ENCODE measurements around the gene LCNL1. TPM values are rescaled to one million over a fixed set of nuclear protein-coding genes. Genes with fewer than 3 reads are reported as not detected.

Gene LCNL1
- total RNA-seq: not detected in 2 replicates

DNA sequence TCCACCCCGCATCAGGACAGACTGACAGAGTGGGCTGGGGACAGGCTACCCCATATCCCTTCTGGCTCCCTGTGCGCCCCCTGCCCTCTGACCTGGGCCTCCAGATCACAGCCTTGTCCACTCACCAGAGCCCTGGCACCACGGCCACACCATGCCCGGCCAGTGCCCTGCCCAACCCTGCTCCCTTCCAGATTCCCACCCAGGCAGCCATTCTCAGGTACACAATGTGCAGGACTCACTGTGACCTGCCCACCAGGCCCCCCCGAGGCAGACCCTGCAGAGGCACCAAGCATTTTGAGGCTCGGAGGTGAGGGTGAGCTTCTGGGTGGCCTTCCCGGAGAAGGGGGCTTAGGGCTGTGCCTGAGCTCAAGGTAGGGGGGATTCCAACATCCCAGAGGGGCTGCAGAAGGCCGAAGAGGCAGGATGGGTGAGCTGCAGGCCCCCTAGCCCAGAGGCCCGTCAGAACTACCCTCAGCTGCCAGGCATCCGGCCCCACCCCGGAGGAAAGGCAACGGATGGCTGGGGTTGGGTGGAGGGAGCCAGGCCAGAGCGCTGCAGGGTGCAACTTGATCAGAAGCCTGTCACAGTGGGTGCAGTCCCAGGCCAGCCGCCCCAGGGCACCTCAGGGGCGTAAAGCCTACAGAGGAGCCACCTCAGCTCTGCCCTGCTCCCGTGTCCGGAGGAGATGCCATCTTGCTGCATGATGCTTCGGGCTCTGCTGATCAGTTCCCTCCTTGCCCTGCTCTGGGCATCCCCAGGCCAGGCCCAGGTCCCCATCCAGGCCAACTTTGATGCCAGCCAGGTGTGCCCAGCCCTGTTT lies at the start of gene LCNL1:
Gene LCNL1, plus strand, starts transcription at position 762 of the 820 bp plus-strand sequence. CDS start 594 bp downstream, outside the sequence.
- no peak for DNase-seq (ENCODE audit: low spot score)
- no peaks in the 10 kb centered on the region for H3K36me3 Mint-ChIP-seq (ENCODE audit: low read depth)
- intact Hi-C loops (cut with micrococcal nuclease): no loop called here
- no peak within 1 kb of the TSS for H3K27ac Mint-ChIP-seq
- H3K27me3 Mint-ChIP-seq (ENCODE audit: low read depth): peaks cover 15% of the 10 kb centered on the region
- no peaks in the 10 kb centered on the region for H3K4me1 Mint-ChIP-seq (ENCODE audit: low read depth)
- H3K4me3 Mint-ChIP-seq (ENCODE audit: low read depth): no peak within 1 kb of the TSS
- H3K9me3 Mint-ChIP-seq: no peaks in the 10 kb centered on the region

DNA sequence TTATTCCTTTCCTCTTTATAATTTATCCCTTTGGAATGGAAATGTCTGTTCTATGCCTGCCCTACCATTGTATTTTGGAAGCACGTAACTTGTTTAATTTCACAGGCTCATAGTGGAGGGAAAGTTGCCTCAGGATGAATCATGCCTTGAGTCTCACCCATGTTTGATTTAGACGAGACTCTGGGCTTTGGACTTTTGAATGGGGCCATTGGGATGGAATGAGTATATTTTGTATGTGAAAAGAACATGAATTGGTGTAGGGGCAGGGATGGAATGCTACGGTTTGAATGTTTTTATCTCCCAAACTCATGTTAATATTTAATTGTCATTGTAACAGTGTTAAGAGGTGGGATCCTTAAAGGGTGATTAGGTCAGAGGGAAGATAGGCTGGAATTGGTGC lies 48.5 kb upstream of the LCNL1 start:
- intact Hi-C loops (cut with micrococcal nuclease): no loop called here
- no peak overlapping the region for H3K4me3 Mint-ChIP-seq (ENCODE audit: low read depth)
- peaks cover 68% of the 10 kb centered on the region for H3K36me3 Mint-ChIP-seq (ENCODE audit: low read depth)
- H3K4me1 Mint-ChIP-seq (ENCODE audit: low read depth): peaks cover 12% of the 10 kb centered on the region
- no peaks in the 10 kb centered on the region for H3K27me3 Mint-ChIP-seq (ENCODE audit: low read depth)
- H3K9me3 Mint-ChIP-seq: no peaks in the 10 kb centered on the region
- DNase-seq (ENCODE audit: low spot score): no peak
- H3K27ac Mint-ChIP-seq: no peak overlapping the region

GRCh38 chr9:136935651-136936050 lies 47.1 kb upstream of the LCNL1 start:
- no peak overlapping the region for H3K27ac Mint-ChIP-seq
- H3K36me3 Mint-ChIP-seq (ENCODE audit: low read depth): peaks cover 64% of the 10 kb centered on the region
- H3K4me3 Mint-ChIP-seq (ENCODE audit: low read depth): no peak overlapping the region
- no peaks in the 10 kb centered on the region for H3K27me3 Mint-ChIP-seq (ENCODE audit: low read depth)
- H3K9me3 Mint-ChIP-seq: no peaks in the 10 kb centered on the region
- no peak for DNase-seq (ENCODE audit: low spot score)
- H3K4me1 Mint-ChIP-seq (ENCODE audit: low read depth): peaks cover 12% of the 10 kb centered on the region
- intact Hi-C loops (cut with micrococcal nuclease): no loop called here

DNA sequence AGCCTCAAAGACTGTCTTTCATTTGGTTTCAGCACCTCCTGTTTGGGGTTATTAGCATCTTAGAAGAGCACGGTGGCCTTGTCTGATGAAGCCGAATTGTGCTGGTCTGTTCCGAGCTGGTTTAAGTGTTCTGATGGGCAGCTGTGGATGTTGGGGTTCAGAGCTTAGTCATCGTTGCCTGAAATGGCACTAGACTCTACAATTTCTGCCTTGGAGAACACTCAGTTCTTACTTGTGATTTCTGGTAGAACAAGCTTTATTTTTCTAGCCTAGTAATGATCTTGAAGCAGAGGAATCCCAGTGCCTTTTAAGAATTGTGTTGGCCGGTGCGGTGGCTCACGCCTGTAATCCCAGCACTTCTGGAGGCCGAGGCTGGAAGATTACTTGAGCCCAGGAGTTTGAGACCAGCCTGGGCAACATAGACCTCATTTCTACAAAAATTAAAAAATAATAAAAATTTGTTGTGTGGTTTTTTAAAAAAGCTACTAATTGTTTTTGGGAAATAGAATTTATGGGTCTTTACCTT lies 46.1 kb upstream of the LCNL1 start:
- Mint-ChIP-seq H3K4me3 (ENCODE audit: low read depth) (no peak overlapping the region), H3K27me3 (ENCODE audit: low read depth) (no peaks in the 10 kb centered on the region), H3K27ac (peak overlapping the region; percentile 33), H3K4me1 (ENCODE audit: low read depth) (peaks cover 11% of the 10 kb centered on the region), H3K36me3 (ENCODE audit: low read depth) (peaks cover 63% of the 10 kb centered on the region), H3K9me3 (no peaks in the 10 kb centered on the region)
- intact Hi-C loops (cut with micrococcal nuclease): no loop called here
- DNase-seq (ENCODE audit: low spot score): no peak

GRCh38 chr9:136937186-136938001 lies 45.4 kb upstream of the LCNL1 start:
- Mint-ChIP-seq H3K4me1 (ENCODE audit: low read depth) (peaks cover 6% of the 10 kb centered on the region), H3K36me3 (ENCODE audit: low read depth) (peaks cover 63% of the 10 kb centered on the region), H3K27me3 (ENCODE audit: low read depth) (no peaks in the 10 kb centered on the region), H3K9me3 (no peaks in the 10 kb centered on the region), H3K27ac (no peak overlapping the region), H3K4me3 (ENCODE audit: low read depth) (no peak overlapping the region)
- no peak for DNase-seq (ENCODE audit: low spot score)
- intact Hi-C loops (cut with micrococcal nuclease): no loop called here

DNA sequence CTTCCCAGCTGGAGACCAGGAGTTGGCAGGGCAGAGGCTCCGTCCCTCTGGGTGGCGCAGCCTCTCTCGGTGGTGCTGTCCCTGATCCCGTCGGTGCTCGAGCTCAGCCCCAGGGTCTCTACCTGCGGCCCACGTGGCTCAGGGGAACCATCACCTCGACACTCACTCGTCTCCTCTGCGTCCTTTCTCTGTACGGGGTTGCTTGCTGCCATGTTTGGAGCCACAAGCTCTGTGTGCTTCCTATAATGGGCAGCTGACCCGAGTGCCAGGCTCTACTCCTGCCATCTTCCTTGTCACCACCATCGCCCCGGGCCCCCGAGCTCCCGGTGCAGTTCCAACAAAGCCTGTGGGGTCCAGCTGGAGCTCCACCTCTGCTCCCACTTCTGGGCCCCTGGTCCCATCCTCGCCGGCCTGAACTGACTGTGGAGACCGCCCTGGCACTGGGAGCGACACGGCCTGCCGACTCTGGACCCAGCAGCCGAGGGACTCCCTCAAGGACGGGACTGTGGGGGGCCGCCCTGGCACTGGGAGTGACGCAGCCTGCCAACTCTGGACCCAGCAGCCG lies 43.3 kb upstream of the LCNL1 start:
- intact Hi-C loops (cut with micrococcal nuclease): no loop called here
- no peak overlapping the region for H3K4me3 Mint-ChIP-seq (ENCODE audit: low read depth)
- no peaks in the 10 kb centered on the region for H3K9me3 Mint-ChIP-seq
- no peak overlapping the region for H3K27ac Mint-ChIP-seq
- H3K27me3 Mint-ChIP-seq (ENCODE audit: low read depth): no peaks in the 10 kb centered on the region
- peaks cover 3% of the 10 kb centered on the region for H3K4me1 Mint-ChIP-seq (ENCODE audit: low read depth)
- no peak for DNase-seq (ENCODE audit: low spot score)
- H3K36me3 Mint-ChIP-seq (ENCODE audit: low read depth): peaks cover 53% of the 10 kb centered on the region

- no peak for DNase-seq (ENCODE audit: low spot score)
- H3K4me3 Mint-ChIP-seq (ENCODE audit: low read depth): no peak overlapping the region
- H3K27me3 Mint-ChIP-seq (ENCODE audit: low read depth): no peaks in the 10 kb centered on the region
- intact Hi-C loops (cut with micrococcal nuclease): no loop called here
- H3K4me1 Mint-ChIP-seq (ENCODE audit: low read depth): peaks cover 7% of the 10 kb centered on the region
- no peak overlapping the region for H3K27ac Mint-ChIP-seq
- no peaks in the 10 kb centered on the region for H3K9me3 Mint-ChIP-seq
- H3K36me3 Mint-ChIP-seq (ENCODE audit: low read depth): peaks cover 49% of the 10 kb centered on the region
Observed at GRCh38 chr9:136939996-136940525, 42.7 kb upstream of the LCNL1 start.

DNA sequence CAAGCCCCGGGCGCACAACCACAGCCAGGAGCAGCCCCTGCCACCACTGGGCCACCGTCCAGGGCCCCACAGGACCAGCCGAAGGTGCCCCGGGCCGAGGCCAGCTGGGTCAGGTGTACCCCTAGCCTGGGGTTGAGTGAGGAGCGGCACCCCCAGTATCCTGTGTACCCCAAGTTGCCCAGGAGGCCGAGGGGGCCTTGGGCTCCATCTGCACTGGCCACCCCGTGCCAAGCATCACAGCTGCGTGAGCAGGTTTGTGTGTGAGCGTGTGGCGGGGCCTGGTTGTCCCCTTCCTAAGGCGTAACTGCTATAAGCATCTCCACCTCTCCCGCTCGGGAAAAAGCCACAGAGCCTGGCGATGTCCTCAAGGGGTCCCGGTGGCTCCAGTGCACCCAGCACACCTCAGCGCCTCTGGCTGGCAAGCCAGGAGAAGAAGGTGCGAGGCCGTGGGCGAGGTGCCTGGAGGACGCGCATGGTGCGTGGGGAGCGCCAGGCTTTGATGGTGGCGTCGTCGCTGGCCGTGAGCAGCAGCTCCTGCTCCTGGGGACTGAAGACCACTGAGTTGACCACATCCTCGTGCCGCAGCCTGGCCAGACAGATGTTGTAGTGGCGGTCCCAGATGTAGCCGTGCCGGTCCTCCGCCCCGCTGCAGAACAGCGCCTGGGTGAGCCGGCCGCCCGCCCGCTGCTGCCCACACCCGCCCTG lies 42.1 kb upstream of the LCNL1 start:
- DNase-seq (ENCODE audit: low spot score): no peak
- intact Hi-C loops (cut with micrococcal nuclease): no loop called here
- H3K9me3 Mint-ChIP-seq: no peaks in the 10 kb centered on the region
- H3K36me3 Mint-ChIP-seq (ENCODE audit: low read depth): peaks cover 46% of the 10 kb centered on the region
- H3K27me3 Mint-ChIP-seq (ENCODE audit: low read depth): no peaks in the 10 kb centered on the region
- peaks cover 7% of the 10 kb centered on the region for H3K4me1 Mint-ChIP-seq (ENCODE audit: low read depth)
- H3K27ac Mint-ChIP-seq: no peak overlapping the region
- no peak overlapping the region for H3K4me3 Mint-ChIP-seq (ENCODE audit: low read depth)

DNA sequence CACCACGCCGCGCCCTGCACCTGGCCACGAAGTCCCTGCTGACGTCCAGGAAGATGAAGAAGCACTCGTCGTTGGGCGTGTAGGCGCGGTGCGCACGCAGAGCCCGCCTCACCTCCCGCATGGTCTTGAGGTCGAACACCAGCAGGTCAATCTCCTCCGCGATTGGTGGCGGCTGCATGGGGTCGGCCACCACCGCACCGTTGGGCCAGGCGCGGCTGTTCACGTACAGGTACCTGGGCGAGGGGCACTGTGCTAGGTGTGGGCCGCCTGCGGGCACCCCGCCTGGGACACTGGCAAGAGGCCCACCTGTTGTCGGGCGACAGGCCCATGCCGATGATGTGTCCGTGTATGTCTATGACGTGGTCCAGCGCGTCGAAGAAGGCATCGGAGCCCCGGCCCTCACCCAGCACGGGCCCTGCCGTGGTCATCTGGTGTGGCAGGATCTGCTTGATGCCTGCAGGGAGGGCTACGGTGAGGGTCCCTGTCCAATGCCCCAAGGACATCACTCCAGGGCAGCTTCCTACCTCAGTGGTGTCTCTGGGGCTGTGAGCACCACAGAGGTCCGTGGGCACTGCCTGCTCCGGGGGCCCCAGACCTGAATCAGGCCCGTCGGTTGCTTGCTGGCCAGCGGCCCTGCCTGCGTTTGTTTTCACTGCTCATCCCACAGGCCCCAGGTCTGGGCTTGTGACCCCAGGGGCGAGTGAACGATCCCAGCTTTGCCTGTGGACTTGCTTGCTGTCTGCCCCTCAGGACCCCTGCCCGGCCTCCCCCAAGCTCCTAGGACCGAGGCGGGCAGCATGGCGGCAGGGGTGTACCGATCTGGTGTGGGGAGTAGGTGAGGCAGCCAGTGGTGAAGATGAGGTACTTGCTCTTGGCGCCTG lies 41.3 kb upstream of the LCNL1 start:
- peaks cover 5% of the 10 kb centered on the region for H3K4me1 Mint-ChIP-seq (ENCODE audit: low read depth)
- DNase-seq (ENCODE audit: low spot score): no peak
- peak overlapping the region; percentile 5 for H3K4me3 Mint-ChIP-seq (ENCODE audit: low read depth)
- intact Hi-C loops (cut with micrococcal nuclease): no loop called here
- H3K36me3 Mint-ChIP-seq (ENCODE audit: low read depth): peaks cover 41% of the 10 kb centered on the region
- H3K27ac Mint-ChIP-seq: no peak overlapping the region
- no peaks in the 10 kb centered on the region for H3K9me3 Mint-ChIP-seq
- H3K27me3 Mint-ChIP-seq (ENCODE audit: low read depth): no peaks in the 10 kb centered on the region

DNA sequence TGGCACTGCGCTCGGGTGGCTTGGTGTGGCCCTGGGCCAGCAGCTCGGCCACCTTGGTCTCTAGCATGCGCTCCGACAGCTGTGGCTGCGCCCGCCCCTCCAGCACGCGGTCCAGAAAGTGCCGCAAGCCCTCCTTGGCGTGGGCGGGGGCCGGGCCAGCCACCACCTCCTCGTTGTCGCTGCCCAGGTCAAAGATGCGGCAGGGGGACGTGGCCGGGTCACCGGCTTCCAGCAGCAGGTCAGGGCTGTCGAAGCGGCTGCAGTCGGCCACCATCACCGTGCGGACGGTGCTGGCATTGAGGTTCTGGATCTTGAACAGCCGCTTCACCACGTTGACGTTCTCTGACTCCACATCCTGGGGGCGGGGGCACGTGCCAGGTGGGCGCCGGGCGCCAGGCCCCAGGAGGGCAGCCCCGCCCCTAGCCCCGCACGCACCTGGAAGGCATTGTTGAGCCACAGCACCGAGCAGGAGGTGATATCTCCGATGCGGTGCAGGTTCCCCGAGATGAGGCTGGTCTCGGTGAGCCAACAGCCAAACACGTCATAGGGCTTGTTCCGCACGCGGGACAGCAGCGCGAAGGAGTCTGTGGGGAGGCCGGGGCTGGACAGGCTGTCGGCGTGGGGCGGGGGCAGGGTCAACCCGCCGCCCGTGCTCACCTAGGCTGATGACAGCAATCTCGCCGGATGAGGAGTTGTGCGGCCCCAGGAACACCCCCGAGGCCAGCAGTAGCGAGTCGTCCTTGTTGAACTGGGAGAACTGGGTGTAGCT lies 40.5 kb upstream of the LCNL1 start:
- H3K9me3 Mint-ChIP-seq: no peaks in the 10 kb centered on the region

GRCh38 chr9:136942881-136943230 lies 39.9 kb upstream of the LCNL1 start:
- peak overlapping the region; percentile 65 for H3K4me3 Mint-ChIP-seq (ENCODE audit: low read depth)
- no peaks in the 10 kb centered on the region for H3K27me3 Mint-ChIP-seq (ENCODE audit: low read depth)
- peaks cover 32% of the 10 kb centered on the region for H3K36me3 Mint-ChIP-seq (ENCODE audit: low read depth)
- intact Hi-C loops (cut with micrococcal nuclease): no loop called here
- peaks cover 5% of the 10 kb centered on the region for H3K4me1 Mint-ChIP-seq (ENCODE audit: low read depth)
- no peak for DNase-seq (ENCODE audit: low spot score)
- H3K9me3 Mint-ChIP-seq: no peaks in the 10 kb centered on the region
- H3K27ac Mint-ChIP-seq: no peak overlapping the region

More for the DNA sequence above, 40.5 kb upstream of the LCNL1 start:
- H3K4me1 Mint-ChIP-seq (ENCODE audit: low read depth): peaks cover 5% of the 10 kb centered on the region
- no peak for DNase-seq (ENCODE audit: low spot score)
- H3K36me3 Mint-ChIP-seq (ENCODE audit: low read depth): peaks cover 35% of the 10 kb centered on the region
- no peak overlapping the region for H3K27ac Mint-ChIP-seq
- H3K4me3 Mint-ChIP-seq (ENCODE audit: low read depth): peak overlapping the region; percentile 65
- intact Hi-C loops (cut with micrococcal nuclease): no loop called here
- no peaks in the 10 kb centered on the region for H3K27me3 Mint-ChIP-seq (ENCODE audit: low read depth)
